AG04450 (cell line): ENCODE measurements around the gene PHC2. TPM values are rescaled to one million over a fixed set of nuclear protein-coding genes. Genes with fewer than 3 reads are reported as not detected.

Experiments used
- CTCF ChIA-PET: fragments of 300-600, 350-600 bp; formaldehyde crosslinking; extraction: SDS; loops from one replicate; lab custom pipeline; 2022; ENCODE audit warnings: antibody characterized with exemption, inconsistent platforms; lab: Charles Lee
- POLR2A ChIA-PET: fragments of 350-600 bp; formaldehyde crosslinking; extraction: SDS; loops from one replicate; lab custom pipeline; 2021; ENCODE audit warnings: antibody characterized with exemption, inconsistent platforms; lab: Yijun Ruan, JAX
- DNase-seq: peaks from one replicate; pipeline ENCODE4 v3.0.0-alpha.2; 2011; ENCODE audit warnings: low read depth, low spot score
- H3K27ac ChIP-seq: one replicate; pipeline ENCODE4 v1.5.1; 2012; ENCODE audit warnings: low read depth, low read length, control low read depth
- H3K27me3 ChIP-seq: one replicate; pipeline ENCODE4 v1.6.0; 2012; ENCODE audit warnings: low read length; ENCODE audit not compliant: control insufficient read depth, insufficient read depth
- H3K4me3 ChIP-seq: 2 replicates; pipeline ENCODE4 v1.5.1; 2011; ENCODE audit warnings: mild to moderate bottlenecking, low read depth, low read length, control low read depth
- H3K9me3 ChIP-seq: 2 replicates; pipeline ENCODE4 v1.5.1; 2012; ENCODE audit warnings: low read length; ENCODE audit not compliant: control insufficient read depth, insufficient read depth
- CTCF ChIP-seq: IDR thresholded peaks from 2 replicates; pipeline ENCODE4 v1.5.1; 2011; ENCODE audit warnings: low read depth, low read length, control low read depth, inconsistent platforms
- polyA plus RNA-seq: library from polyadenylated mRNA; depleted of rRNA; stranded (reverse); fragments of >200 nt; gene quantifications from 2 replicates; pipeline ENCODE4 v1.2.3, GENCODE V29; 2011

The PHC2 gene
- polyA plus RNA-seq, 1 experiment = 47.1 TPM

DNA sequence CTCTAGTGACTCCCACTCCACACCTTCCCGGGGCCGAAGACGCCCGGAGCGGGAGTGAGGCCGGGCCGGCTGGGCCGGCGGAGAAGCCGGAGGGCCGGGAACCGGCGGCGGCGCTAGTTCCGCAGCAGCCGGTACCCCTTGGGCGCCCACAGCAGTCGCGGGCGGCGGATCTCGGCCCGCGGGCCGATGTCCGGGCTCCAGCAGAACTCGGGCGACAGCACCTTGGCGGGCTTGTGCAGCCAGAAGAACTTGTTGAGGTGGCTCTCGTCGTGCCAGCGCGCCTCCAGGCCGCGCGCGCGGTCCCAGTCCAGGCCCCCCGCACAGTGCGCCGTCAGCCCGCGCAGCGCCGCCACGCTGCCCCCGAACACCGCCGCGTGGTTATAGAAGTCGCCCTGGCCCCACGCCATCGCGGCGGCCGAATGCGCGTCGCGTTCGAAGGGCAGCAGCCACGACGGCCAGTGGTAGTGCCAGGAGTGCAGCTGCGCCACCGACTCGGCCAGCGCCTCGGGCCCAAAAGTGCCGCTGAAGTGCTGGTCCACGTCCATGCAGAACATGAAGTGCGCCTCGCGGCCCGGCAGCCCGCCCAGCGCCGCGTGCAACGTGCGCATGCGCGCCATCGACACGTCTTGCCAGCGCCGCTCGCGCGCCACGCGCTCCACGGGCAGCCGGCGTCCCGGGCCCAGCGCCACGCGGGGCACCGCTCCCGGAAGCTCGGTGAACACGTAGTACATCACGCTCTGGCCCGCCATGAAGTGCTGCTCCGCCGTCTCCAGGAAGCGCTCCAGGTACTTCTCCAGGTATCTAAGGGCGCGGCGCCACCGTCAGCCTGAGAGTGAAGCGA, 124.0 kb downstream of the PHC2 start:
- H3K9me3 ChIP-seq = peaks cover 8% of the 10 kb centered on the region; the same call in 1 of the 2 replicates
- DNase-seq = no peak
- ChIA-PET CTCF (interaction anchor here (3.4 kb wide), 1 partner anchor 11 kb away, joined by 27 read pairs; no protein-coding TSS in a partner anchor), POLR2A (no interaction called here)
- H3K27me3 ChIP-seq = no peaks in the 10 kb centered on the region
- TF ChIP-seq CTCF = no peak
- H3K4me3 ChIP-seq = no peak overlapping the region
- no peak overlapping the region for H3K27ac ChIP-seq

- Histone ChIP-seq H3K27ac (no peak overlapping the region), H3K9me3 (peaks cover 8% of the 10 kb centered on the region; the same call in 1 of the 2 replicates), H3K27me3 (no peaks in the 10 kb centered on the region), H3K4me3 (no peak overlapping the region)
- no peak for DNase-seq
- TF ChIP-seq CTCF = no peak
- ChIA-PET CTCF (interaction anchor here (0.7 to 3.4 kb wide), 4 partner anchors 10 to 165 kb away, joined by 3 to 27 read pairs (median 4); no protein-coding TSS in a partner anchor), POLR2A (no interaction called here)
These were observed 124.9 kb downstream of the PHC2 start for GRCh38 chr1:33305816-33306652.

DNA sequence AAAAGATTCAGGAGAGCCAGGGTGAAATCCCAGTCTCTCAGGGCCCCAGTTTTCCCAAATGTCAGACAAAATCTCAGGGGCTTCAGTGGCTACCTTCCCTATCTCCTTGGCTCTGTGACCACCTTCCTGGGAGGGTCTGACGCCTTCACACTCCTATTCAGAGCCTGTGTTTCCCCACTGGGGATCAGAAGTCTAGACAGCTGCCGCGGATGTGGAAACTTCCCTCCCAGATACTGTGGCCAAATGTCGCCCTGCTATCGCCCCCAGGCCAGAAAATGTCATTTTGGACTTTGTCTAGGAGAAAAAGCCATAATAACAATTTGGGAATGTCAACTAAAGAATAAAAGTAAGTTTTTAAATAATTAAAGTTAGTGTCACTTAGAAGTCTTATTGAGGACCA, 125.9 kb downstream of the PHC2 start:
- no peak for TF ChIP-seq CTCF
- CTCF ChIA-PET = interaction anchor here (1.4 to 3.4 kb wide), 3 partner anchors 9 to 151 kb away, joined by 3 to 27 read pairs (median 4); no protein-coding TSS in a partner anchor
- no peak overlapping the region for H3K27ac ChIP-seq
- no peak overlapping the region for H3K4me3 ChIP-seq
- peaks cover 8% of the 10 kb centered on the region; the same call in 1 of the 2 replicates for H3K9me3 ChIP-seq
- H3K27me3 ChIP-seq = no peaks in the 10 kb centered on the region
- DNase-seq = no peak
- POLR2A ChIA-PET = no interaction called here

GRCh38 chr1:33302325-33302724, 128.6 kb downstream of the PHC2 start:
- H3K27ac ChIP-seq = no peak overlapping the region
- DNase-seq = no peak
- POLR2A ChIA-PET = no interaction called here
- no peak overlapping the region for H3K4me3 ChIP-seq
- H3K9me3 ChIP-seq = peaks cover 2% of the 10 kb centered on the region; the same call in 1 of the 2 replicates
- no peak for TF ChIP-seq CTCF
- CTCF ChIA-PET = interaction anchor here (1.6 to 10.7 kb wide), 2 partner anchors 167 to 175 kb away, joined by 3 to 212 read pairs; partner anchors contain the start of gene ZSCAN20
- H3K27me3 ChIP-seq = no peaks in the 10 kb centered on the region
